ENCODE data around the gene RNF181. TPM values are rescaled to one million over a fixed set of nuclear protein-coding genes. Genes with fewer than 3 reads are reported as not detected.
"Not testable (repeated sequence)": the region's sequence is repeated elsewhere in the genome, so short reads cannot be mapped to it uniquely, and the experiment has no call there.

Gene RNF181
- polyA plus RNA-seq, 10 donors, result 51.6 to 66.6 (median 57.7) TPM

DNA sequence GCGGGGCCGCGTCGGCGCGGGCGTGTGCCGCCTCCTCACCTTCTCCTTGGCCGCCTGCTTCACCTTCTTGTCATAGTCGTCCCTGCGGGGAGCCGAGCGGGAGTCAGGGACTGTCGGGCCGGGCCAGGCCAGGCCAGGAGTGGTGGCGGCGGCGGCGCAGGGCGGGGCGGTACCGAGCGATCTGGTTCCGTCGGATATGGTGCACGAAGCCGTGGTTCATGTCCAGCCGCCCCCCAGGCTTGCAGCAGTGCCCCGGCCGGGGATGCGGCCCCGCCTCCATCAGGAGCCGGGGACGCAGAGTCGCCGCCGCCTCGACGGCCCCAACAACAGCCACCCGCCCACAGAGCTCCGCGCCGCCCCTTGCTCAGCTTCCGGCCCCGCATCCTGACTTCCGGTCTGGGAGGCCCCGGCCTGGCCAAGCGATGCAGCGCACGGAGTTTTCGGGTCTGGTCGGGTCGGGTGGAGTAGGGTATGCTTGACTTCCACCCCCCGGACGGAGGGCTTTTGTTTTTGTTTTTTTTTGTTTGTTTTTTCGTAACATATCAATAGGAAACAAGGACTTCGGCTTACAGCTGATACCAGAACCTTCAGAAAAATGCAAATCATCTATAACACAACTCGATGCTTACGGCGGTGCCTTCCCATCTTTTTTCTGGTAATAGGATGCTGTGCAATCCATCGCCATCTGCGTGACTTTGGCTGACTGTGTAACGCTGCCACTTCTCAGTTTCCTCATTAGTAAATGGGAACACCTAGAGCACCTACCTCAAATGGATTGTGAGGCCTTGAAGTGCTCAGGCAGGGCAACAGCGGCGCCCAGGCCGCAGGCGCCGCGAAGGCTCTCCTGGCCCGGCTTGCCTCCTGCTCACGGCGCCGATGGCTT is 16.4 kb downstream of the RNF181 start, which contains the start of gene C2orf68:
C2orf68 (minus strand) TSS at position 362 of the 883 bp plus-strand sequence; CDS start at position 280, 82 bp downstream.
- DNase-seq, result peak; percentile 88 to 97 (median 94)

DNA sequence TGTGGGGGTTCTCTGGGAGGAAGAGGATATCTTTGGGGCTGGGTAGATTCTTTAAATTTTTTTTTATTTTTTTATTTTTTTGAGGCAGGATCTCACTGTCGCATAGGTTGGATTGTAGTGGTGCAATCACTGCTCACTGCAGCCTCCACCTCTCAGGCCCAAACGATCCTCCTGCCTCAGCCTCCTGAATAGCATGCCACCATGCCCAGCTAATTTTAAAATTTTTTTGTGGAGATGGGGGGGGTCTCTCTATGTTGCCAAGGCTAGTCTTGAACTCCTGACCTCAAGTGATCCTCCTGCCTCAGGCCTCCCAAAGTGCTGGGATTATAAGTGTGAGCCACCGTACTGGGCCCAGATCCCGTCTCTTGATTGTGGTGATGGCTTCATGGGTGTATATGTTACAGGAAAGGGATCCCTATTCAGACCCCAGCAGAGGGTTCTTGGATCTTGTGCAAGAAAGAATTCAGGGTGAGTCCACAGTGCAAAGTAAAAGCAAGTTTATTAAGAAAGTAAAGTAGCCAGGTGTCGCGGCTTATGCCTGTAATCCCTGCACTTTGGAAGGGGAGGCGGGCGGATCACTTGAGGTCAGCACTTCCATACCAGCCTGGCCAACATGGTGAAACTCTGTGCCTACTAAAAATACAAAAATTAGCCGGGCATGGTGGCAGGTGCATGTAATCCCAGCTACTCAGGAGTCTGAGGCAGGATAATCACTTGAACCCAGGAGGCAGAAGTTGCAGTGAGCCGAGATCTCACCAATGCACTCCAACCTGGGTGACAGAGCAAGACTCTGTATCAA is 18.4 kb downstream of the RNF181 start:
- DNase-seq, result no peak

DNA sequence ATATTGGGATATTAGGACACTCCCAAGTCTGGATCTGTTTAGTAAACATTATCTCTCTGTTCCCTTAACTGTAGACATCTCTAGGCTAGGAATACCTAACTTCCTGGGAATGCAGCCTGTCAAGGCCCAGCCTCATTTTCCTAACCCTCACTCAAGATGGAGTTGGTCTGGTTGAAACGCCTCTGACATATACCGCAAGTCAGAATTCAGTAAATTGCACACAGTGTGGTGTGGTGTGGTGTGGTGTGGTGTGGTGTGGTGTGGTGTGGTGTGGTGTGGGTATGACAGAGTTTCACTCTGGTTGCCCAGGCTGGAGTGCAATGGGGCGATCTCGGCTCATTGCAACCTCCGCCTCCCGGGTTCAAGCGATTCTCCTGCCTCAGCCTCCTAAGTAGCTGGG is 19.2 kb downstream of the RNF181 start:
- not testable (repeated sequence) for DNase-seq

DNA sequence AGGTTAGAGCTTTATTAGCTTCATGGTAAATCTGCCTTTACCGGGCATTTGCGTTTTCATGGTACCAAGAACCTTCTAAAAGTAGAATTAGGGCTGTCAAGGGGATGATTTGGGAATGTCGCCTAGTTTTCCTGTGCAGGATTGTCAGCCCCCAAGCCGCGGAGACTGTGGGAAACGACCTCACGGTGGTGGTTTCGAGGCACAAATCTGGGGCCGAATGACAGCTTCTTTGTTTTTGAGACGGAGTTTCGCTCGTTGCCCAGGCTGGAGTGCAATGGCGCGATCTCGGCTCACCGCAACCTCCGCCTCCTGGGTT is 19.8 kb downstream of the RNF181 start:
- no peak for DNase-seq

DNA sequence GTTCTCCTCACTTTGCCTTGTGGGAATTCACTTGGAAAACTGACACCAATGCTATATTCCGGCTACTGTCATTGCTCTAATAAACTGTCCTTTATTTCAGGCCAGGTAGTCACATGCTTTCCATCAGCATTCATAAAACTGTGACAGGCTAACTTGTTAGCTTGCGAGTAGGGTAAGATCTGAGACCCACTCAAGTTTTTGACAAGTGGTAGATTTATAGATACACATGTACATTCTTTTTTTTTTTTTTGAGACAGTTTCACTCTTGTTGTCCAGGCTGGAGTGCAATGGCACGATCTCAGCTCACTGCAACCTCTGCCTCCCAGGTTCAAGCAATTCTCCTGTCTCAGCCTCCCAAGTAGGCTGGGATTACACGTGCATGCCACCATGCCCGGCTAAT is 22.2 kb downstream of the RNF181 start:
- not testable (repeated sequence) for DNase-seq

DNA sequence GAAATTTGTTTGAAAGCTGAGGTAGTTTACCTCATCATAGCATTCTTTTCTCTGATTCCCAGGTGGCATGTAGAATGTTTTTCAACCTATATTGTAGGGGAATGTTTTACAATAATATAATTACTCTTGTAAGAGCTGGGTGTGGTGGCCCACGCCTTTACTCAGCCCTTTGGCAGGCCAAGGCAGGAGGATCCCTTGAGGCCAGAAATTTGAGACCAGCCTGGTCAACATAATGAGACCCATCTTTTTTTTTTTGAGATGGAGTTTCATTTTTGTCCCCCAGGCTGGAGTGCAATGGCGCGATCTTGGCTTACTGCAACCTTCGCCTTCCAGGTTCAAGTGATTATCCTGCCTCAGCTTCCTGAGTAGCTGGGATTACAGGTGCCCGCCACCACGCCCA is 24.1 kb downstream of the RNF181 start:
- DNase-seq, result no peak

DNA sequence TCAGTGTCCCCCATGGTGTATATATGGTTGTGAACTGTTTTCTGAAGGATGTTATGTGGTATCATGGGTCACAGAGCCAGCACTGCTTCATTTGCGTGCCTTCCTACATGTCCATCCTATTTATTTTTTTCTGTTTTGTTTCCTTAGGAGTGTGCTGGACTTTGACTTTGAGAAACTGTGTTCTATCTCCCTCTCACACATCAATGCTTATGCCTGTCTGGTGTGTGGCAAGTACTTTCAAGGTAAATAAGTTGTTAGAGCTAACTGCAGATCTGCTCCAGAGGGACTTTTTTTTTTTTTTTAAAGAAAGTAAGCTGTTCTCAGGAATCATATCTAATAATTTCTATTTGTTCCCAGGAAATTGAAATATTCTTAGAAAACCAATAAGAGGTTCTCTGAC is 25.8 kb downstream of the RNF181 start:
- DNase-seq, result no peak

DNA sequence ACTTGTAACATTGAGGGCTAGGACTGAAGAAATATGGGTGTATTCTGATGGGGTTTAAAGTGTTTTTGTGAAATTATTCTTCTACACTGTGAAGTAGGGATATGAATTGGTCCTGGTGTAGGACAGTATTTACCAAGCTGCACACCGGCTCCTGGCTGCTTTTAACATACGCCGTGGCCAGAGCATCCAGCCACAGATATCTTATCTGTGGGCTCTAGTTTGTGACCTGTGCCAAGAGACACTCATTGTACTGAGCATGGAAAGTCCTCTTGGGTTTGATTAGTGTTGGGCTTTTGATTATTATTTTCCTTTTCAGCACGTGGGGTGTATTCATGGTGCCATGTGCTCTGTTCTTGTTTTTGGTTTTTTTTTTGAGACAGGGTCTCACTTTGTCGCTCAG is 28.4 kb downstream of the RNF181 start:
- no peak for DNase-seq

DNA sequence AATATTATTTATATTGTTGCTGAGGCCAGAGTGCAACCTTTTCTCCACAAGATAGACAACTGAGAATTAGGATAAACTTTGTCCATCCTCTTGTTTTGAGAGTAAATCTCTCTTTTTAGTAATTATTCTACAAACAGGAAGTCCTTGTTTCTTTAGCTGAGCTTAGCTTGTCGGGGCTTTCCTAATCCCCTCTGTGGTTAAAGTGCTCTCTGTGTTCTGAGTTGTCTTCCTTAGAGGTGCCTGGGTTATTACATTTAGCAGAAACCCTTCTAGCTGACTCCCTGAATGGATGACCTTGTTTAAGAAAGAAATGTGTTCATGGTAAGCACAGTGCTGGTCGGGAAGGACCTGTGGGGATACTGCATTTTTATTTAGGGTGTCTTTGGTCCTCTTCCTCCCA is 33.1 kb downstream of the RNF181 start:
- no peak for DNase-seq

DNA sequence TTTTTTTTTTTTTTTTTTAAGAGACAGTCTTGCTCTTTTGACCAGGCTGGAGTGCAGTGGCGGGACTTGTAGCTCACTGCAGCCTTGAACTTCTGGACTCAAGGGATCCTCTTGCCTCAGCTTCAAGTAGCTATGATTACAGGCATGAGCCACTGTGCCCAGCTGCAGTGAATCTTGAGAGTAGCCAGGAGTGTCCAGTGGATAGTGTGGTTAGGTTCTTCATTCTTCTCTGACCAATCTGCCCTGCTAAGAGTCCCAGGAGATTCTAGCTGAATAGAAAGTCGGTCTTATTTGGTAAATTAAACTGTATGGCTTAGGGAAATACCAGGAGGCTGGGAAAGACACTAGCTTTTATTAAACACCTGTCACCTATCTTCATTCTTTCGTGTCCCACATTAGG is 35.8 kb downstream of the RNF181 start:
- DNase-seq, result no peak

DNA sequence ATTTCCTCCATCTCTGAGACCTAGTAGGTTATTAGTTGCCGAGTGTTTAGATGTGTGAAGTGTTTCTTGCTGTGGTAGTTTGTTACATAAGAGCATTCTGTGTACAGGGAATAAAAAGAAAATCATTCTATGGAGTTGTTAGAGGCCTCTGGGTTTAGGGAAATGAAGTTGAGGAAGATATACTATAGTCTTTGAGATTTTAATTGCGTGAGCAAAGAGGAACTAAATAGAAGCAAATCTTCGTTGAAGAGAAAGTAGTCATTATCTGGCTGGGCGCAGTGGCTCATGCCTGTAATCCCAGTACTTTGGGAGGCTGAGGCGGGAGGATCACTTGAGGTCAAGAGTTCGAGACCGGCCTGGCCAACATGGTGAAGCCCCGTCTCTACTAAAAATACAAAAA is 39.5 kb downstream of the RNF181 start:
- no peak for DNase-seq

DNA sequence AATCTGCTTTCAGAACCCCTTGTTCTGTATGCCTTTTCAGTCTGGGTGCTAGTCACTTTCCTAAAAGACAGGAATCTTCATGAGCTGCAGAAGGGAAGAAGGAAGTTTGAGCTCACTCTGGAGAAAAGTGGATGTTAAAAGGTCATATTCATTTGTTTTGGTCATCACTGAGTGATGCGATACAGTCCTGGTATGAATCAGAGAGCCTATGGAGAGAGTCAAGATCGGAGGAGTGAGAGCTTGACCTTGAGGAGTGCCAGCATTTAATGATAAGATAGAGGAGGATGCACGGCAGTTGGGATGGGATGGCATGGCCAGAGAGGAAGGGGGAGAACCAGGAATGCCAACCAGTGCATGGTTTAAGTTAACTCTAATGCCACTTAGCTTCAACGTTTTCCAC is 40.1 kb downstream of the RNF181 start:
- no peak for DNase-seq

DNA sequence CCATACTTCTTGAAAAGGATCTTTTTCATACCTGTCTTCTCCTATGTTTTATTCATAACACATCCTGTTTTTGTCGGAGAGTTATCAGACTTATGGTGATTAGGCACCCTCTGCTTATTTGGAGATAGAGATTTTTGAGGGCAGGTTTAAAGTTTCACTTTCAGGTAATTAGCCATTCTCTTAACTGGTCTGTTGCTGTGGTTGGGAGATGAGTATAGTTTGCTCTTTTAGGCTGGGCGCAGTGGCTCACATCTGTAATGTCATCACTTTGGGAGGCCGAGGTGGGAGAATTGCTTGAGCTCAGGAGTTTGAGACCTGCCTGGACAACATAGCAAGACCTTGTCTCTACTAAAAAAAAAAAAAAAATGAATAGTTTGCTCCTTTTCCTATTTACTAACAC is 47.2 kb downstream of the RNF181 start:
- no peak for DNase-seq

DNA sequence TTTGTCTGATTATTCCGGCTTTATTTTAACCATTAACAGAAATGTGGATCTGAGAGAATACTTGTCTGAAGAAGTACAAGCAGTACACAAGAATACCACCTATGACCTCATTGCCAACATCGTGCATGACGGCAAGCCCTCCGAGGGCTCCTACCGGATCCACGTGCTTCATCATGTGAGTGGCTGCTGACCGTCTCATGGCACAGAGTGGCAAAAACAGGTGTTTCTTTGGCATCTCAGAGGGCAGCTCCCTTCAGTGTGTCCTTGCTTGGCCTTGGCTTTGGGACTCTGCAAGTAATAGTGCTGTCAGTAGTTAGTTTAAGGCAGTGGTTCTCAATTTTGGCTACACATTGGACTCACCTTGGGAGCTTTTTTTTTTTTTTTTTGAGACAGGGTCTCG is 49.4 kb downstream of the RNF181 start:
- no peak for DNase-seq

DNA sequence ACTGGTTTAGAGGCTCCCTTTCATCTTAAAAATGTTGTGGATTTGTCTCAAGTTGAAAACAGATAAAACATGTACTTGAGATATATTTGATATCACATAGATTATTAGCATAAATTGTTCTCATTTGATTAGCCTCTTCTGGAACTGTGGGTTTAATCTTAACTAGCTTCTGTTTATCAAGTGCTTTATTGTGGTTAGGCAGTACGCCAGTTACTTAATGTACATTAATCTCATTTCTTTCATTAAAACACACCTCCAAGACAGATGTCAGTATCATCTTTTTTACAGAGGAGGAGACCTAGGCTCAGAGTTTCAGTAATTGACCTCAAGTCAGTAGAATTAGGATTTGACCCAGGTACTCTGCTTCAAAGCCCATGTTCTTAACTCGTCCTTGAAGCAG is 50.6 kb downstream of the RNF181 start:
- DNase-seq, result no peak

Other genes starting within 250 kb of the RNF181 start
- gene RETSAT, start 241.2 kb upstream of the RNF181 start, polyA plus RNA-seq (ENCODE audit: insufficient read length in 10 of 10), result 10 to 100 TPM; 12.1 to 17.8 (median 15.5) TPM
- gene ELMOD3, start 241.0 kb upstream of the RNF181 start, polyA plus RNA-seq (ENCODE audit: insufficient read length in 10 of 10), result 10 to 100 TPM; 11.1 to 21.3 (median 13.8) TPM
- gene CAPG, start 185.4 kb upstream of the RNF181 start, polyA plus RNA-seq (ENCODE audit: insufficient read length in 10 of 10), result 10 to 100 TPM in 9 of 10 donors, 1 to 10 TPM in 1; 8.1 to 48.6 (median 20.4) TPM
- 1 to 10 TPM in 1 of 10 donors, under 1 TPM in 9; 0.21 to 1.2 (median 0.65) TPM for gene SH2D6, start 177.0 kb upstream of the RNF181 start, polyA plus RNA-seq (ENCODE audit: insufficient read length in 10 of 10)
- 100 to 1,000 TPM; 153 to 268 (median 198) TPM for gene MAT2A, start 56.6 kb upstream of the RNF181 start, polyA plus RNA-seq (ENCODE audit: insufficient read length in 10 of 10)
- 10 to 100 TPM; 20.0 to 26.3 (median 23.5) TPM for gene GGCX, start 34.3 kb upstream of the RNF181 start, polyA plus RNA-seq (ENCODE audit: insufficient read length in 10 of 10)
- gene VAMP8, start 18.2 kb upstream of the RNF181 start, polyA plus RNA-seq (ENCODE audit: insufficient read length in 10 of 10), result 10 to 100 TPM in 9 of 10 donors, 1 to 10 TPM in 1; 8.0 to 18.6 (median 13.2) TPM
- 10 to 100 TPM; 27.2 to 48.3 (median 36.8) TPM for gene VAMP5, start 11.3 kb upstream of the RNF181 start, polyA plus RNA-seq (ENCODE audit: insufficient read length in 10 of 10)
- 10 to 100 TPM in 2 of 10 donors, 1 to 10 TPM in 8; 7.5 to 12.6 (median 8.4) TPM for gene TMEM150A, start 7.0 kb downstream of the RNF181 start, polyA plus RNA-seq (ENCODE audit: insufficient read length in 10 of 10)
- 10 to 100 TPM; 35.9 to 51.2 (median 43.6) TPM for gene C2orf68, start 16.3 kb downstream of the RNF181 start, polyA plus RNA-seq (ENCODE audit: insufficient read length in 10 of 10)
- 10 to 100 TPM; 33.0 to 46.2 (median 42.5) TPM for gene USP39, start 20.4 kb downstream of the RNF181 start, polyA plus RNA-seq (ENCODE audit: insufficient read length in 10 of 10)
- gene SFTPB, start 72.5 kb downstream of the RNF181 start, polyA plus RNA-seq (ENCODE audit: insufficient read length in 10 of 10), result under 1 TPM in 2 of 10 donors, not detected in 8; 0.08 TPM
- 1 to 10 TPM in 5 of 10 donors, under 1 TPM in 5; 0.50 to 3.6 (median 1.0) TPM for gene GNLY, start 98.6 kb downstream of the RNF181 start, polyA plus RNA-seq (ENCODE audit: insufficient read length in 10 of 10)
- gene ATOH8, start 158.2 kb downstream of the RNF181 start, polyA plus RNA-seq (ENCODE audit: insufficient read length in 10 of 10), result 10 to 100 TPM; 11.9 to 17.7 (median 16.2) TPM

Measured in muscle of back (tissue), 11 donors.